Measurements from ENCODE around the gene MTRFR.
"Not testable (repeated sequence)": the region's sequence is repeated elsewhere in the genome, so short reads cannot be mapped to it uniquely, and the experiment has no call there.

MTRFR gene

DNA sequence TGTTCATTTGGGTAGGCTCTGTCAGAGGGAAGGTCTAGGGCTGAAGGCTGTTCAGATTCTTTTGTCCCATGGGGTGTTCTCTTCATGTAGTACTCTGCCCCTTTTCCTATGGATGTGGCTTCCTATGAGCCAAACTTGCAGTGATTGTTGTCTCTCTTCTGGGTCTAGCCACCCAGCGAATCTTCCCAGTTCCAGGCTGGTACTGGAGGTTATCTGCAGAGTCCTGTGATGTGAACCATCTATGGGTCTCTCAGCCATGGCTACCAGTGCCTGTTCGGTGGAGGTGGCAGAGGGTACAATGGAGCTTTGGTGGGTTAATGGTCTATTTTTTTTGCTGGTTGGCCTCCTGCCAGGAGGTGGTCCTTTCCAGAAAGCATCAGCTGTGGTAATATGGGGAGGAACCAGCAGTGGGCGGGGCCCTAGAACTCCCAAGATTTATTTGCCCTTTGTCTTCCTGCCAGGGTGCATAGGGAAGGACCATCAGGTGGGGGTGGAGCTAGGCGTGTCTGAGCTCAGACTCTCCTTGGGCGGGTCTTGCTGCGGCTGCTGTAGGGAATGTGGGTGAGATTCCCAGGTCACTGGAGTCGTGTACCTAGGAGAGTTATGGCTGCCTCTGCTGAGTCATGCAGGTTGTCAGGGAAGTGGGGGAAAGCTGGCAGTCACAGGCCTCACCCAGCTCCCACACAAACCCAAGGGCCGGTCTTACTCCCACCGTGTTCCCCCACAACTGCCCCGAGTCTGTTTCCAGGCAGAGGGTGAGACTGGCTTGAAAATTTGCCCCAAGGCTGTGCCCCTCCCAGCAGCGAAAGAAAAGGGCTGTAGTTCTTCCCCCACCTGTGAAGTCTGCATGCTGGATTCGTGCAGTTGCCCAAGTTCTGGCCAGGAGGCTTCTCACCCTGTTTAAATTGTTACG lies 17.5 kb downstream of the MTRFR start:
- DNase-seq: no peak

DNA sequence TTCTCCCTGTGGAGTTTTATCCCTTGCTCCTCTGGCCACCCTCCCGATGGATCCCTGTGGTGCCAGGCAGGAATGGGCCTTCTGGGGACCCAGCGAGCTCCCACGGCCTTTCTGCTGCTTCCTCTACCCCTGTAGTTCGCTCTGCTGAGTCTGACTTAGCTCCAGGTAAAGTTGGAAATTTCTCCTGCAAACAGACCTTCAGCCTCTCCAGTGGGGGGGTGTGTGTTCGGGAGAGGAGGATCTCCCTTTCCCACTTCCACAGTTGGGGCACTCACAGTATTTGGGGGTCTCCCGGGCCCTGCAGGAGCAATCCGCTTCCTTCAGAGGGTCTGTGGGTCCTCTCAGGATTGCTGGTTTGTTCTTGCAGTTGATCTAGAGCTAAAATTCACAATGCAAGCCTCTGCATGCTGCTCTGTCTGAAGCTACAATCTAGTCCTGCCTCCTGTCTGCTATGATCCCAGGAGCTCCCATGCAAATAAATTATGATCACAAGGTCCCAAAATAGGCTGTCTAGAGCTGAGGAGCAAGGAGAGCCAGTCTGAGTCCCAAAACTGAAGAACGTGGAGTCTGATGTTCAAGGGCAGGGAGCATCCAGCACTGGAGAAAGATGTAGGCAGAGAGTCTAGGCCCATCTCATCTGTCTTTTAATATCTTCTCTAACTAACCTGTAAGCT lies 18.3 kb downstream of the MTRFR start:
- no peak for DNase-seq

DNA sequence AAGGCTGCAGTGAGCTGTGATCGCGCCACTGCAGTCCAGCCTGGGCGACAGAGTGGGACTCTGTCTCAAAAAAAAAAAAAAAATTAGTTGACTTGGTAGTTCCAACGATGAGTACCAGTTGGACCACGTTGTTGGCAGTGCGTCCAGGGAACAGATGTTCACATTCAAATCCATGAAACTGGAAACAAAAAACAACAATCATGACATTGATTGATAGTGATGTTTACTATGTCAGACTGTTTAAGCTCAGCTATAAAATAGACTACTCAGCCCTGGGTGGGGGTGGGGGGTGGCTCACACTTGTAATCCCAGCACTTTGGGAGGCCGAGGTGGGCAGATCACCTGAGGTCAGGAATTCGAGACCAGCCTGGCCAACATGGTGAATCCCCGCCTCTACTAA lies 19.1 kb downstream of the MTRFR start:
- DNase-seq: not testable (repeated sequence)

DNA sequence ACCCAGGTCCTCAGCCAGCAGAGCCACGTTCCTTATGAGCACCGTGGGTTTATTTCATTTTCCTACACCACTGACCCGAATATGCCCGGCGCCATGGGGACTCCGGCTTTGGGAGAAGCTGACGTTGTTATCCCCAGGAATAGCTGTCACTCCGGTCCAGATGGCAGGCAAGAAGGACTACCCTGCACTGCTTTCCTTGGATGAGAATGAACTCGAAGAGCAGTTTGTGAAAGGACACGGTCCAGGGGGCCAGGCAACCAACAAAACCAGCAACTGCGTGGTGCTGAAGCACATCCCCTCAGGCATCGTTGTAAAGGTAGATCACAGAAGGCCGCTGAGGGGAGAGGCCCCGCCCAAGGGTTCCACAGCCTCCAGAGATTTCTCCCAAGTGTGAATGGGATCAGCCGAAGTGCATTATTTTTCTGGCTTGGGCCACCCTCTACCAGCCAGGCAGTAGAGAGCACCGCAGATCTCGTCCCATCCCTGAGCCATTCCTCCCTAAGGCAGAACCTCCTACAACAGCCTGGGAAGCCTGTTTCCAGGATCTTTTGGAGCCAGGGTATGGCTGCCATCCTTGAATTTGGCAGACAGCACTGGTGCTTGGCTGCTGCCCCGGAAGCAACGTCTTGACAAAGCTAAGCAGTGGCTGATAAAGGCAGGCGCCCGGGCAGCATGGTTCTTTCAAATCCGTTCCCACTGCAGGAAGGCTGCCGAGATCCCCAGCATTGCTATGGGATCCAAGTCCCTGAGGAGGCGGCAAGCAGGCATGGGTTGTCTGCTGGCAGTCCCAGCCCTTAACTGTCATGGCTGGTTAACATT lies 20.6 kb downstream of the MTRFR start:
- DNase-seq: no peak

DNA sequence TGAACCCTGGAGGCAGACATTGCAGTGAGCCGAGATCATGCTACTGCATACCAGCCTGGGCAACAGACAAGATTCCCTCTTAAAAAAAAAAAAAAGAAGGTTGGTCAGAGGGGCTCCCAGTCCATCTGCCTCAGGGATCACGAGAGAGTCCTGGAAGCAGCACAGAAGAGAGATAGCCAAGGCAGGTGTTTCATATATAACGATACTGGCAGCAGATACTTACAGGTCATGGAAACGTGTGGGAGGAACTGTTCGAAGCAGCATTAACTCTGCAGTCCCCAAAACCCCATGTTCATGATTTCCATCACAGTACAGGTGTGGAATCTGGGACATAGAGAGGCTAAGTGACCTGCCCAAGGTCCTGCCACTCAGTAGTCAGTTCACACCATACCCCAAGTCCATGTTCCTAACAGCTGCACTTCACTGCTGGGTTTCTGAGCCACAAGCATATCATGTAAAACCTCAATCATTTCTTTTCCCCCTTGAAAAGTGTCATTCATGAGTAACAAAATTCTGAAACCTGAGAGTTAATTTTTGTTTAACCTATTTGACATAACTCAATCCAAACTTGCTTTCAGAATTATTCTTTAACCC lies 21.7 kb downstream of the MTRFR start:
- no peak for DNase-seq

DNA sequence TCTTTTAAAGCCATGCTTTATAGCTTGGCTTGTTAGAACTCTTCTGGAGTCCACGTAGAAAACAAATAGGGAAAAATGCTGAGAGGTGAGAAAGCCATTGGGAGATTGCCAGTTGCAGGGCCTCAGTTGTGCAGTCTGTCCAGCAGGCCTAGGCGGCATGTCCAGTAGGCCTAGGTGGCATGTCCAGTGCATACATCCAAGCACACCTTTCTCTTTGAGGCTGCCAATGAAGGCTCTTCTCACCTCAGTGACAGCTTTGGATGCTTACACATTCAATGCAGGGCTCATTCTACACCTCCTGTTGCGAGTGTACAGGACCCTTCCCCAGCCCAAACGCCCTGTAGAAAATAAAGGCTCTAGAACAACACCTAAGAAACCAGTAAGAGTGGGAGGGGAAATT lies 25.4 kb downstream of the MTRFR start:
- DNase-seq: no peak

DNA sequence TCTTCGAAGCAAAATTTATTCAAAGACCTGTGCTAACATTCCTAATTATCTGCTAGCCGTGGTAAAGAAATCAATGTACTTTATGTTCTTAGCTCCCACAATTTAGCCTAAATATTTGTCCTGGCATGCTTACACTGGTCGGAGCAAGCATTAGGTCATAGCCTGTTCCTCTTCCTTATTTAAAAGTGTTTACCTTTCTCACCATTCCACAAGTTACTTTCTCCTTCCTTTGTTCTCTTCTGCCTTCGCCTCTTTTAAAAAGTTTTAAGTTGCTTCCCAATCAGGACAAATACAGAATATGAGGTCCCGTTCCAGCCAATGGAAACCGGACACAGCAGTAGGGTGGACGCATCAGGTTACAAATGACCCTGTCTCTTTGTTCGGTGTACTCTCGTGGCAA lies 26.8 kb downstream of the MTRFR start:
- no peak for DNase-seq

DNA sequence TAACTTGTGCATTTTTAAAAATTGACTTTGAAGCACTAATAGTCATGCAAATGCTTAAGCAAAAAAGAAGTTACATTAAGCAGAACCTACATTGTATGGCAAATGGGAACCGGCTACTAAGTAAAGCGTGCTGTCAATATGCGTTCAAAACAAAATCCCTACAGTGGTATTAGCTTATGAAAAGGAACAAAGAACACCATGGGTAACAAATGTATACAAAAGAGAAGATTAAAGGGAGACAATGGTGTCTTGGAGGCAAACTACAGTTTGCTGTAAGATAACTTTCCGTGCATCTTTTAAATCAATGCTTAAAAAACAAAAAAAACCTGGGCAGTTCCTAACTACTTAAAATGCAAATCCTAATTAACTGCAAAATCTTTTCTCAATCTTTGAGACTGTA lies 28.0 kb downstream of the MTRFR start:
- DNase-seq: no peak

DNA sequence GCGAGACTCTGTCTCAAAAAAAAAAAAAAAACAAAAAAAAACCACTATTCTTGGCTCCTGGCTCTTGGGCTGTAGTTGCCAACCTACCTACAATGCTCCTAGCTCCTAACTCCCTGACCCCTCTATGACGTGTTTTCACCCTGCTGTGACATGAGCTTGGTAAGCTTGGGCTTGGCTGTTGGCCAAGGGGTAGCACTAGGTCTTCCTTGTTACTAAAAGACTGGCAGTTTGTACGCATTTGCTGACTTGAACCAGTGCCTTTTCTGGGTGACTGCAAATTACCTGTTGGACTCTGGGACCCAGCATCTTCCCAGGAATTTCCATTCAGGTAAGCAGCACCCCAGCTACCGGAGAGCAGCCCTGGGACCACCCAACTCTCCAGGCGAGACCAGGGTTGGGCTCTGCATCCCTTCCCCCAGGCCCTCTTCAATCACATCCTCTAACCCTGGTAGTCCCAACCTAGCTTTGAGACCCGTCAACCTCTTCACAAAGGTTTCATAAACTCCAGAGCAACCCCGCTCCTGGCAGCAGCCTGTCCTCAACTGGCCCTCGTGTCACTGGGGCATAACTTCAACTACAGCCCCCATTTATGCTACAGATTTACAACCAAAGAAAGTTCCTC lies 30.1 kb downstream of the MTRFR start:
- no peak for DNase-seq

DNA sequence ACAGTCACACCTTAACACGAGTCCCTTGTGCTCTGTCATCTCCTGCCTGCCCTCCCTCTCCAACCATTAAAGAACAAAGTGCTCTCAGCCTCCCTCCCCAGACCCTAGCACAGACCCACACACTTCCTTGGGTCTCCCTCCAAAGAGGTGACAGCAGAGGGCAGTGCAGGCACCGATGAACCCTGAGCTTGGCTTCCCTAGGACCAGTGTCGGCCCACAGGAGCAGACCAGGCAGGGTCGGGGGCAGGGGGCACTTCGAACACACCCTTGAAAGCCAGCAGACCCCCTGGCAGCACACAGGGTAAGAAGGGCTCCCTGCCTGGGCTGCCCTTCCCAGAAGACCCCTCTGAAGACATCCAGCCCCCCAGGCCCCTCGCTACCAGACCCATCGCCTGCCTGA lies 31.4 kb downstream of the MTRFR start:
- no peak for DNase-seq

DNA sequence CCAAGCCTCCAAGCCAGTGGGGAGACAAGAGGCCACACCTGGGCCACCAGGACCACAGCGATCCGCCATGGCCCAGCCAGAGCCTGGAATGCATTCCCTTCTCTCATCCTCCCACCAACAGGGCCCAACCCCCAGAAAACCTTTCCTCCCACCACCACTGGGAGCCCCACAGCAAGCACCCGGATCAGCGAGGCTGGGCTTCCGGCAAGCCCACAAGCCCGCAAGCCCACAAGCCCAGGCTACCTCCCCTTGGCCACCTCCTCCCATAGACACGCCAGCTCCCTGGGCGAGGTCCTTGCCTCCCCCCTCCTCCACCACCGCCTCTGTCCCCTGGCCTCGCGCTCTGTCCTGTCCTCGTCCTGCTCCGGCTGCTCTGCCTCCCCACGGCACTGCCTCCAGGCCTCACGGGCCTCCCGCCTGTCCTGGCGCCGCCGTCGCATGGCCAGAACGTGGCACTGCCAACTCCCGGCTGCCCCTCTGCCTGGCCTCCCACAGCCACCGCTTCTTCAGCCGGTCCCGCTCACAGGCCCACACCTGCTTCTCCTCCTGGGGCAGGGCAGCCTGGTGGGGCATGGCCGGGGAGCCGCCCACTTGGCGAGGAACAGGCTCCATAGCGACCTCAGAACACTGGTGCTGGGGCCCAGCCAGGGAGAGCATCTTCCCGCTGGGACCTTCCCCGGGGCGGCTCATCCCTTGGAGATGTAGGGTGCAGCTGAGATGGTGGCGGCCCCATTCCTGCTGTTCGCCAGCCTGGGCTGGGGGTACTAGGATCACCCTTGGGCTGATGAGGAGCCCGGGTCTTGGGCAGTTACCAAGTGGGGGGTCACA lies 32.8 kb downstream of the MTRFR start:
- no peak for DNase-seq

DNA sequence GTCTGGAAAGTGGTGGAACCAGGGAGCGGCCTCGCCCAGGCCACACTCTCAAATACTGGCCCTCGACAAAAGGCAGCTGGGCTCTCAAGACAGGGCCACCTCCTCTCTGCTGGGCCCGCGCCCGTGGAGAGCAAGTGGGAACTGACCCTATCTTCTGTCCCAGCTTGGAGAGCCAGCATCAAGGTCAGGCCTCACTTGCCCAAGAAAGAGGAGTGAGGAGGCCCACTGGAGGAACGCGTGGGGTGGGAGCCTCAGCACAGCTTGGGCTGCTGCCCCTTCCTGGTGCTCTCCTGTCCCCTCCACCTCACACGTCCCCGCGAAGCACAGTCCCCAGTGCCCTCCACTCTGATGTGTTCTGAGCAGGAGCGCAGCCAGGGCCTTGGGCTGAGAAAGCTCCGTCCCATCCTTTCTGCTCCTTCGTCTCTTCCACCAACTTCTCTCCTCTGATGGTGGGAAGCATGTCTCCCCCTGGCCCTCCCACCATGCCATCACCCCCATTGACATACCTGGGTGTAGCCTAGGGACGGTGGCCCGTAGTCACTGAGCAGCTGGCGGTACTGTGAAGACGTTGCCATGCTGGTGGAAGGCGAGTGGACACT lies 33.5 kb downstream of the MTRFR start:
- DNase-seq: no peak

DNA sequence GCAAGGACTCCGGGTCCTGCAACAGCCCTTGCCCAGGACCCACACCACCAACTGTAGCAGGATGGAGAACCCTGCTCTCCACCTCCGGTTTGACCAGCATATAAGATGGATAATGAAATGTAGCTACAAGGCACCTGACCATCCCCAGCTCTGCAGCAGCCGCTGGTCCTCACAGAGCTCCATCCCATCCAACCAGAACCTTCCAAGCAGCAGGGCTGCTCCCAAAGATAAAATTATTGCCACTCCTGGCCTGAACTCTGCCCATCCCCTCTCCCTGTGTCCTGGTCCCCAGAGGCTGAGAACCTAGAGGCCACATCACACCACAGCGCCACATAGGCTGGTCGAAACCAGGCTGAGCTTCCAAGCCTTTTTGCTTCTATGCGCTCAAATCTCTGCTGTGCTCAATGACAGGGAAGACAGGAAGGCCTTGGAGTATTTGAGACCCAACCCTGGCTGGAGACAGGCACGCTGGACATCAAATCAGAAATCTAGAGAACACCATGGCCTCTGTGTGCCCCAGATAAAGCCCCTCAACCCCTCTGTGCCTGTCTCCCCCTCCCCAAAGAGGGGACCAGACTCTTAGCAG lies 34.2 kb downstream of the MTRFR start:
- DNase-seq: no peak

DNA sequence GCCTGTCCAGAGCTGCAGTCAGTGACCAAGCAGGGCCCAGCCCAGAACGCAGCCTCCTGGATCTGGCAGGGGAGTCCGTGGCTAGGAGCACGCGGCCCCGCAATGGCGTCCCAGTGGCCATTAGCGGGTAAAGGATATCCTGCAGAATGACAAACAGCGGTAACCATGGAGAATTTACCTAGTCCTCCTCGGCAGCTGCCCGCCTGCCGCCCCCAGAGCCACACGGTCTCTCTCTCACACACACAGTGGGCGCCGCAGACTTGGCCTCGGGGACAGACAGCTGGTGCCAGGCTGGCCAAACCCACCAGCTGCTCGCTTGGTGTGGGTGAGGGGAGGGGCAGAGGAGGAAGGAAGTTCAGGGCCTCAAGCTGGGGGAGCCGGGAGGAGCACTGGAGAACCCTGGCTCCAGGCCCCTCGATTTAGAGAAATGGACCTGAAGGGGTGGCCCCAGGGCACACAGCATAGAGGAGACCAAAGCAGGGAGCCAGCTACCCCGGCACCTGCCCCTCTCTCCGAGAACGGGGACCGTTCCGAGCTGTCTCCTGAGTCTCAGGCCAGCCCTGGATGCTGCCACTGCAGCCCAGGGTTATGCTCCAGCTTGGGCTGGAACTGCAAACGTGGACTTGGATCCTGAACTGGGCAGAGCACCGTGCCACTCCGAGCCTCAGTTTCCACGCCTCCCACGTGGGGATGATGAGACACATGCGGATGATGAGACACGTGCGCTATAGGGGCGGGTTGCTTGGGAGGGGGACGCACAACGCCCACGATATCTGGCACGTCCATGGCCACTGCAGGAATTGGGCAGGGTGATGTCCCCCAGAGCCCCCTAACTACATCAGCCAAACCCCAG lies 35.0 kb downstream of the MTRFR start:
- peak; percentile 88 for DNase-seq

DNA sequence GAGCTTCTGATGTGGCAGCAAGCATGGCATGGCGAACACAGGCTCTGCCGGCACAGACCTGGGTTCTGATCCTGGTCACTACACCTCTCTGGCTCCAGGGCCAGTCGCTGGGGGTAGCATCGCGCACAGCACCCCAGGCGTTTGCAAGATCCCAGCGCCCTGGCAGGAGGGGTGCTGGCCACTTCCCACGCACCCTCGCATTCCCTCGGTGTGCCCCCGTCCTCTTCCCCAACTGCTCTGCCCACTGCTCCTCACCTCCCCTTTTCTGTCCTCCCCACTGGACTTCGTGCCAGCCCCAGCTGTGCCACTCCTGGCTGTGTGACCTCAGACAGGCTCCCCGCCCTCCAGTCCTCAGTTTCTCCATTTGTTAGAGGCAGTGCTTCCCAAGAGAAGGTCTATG lies 35.6 kb downstream of the MTRFR start:
- DNase-seq: peak; percentile 35

DNA sequence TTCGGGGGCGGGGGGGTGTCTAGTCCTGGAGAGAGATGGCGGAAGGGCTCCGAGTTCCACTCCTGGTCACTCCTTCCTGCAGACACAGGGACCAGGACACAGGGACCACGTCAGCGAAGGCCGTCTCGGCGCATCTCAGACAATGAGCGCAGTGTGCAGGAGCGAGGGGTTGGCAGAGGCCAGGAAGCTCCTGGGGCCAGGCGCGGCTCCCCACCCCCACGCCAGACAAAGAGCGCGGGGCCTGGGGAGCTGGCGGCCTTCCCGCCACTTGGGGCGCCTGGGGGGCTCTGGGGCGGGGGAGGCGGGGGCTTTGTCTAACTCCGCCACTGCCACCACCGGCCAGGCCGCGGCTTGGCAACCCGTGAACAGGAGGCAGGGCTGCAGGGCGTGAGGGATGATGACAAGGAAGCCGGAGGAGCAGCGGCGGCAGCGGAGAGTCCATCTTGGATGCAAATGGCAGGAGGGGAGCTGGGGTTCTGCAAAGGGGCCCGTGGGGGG lies 36.2 kb downstream of the MTRFR start:
- peak; percentile 91 for DNase-seq

DNA sequence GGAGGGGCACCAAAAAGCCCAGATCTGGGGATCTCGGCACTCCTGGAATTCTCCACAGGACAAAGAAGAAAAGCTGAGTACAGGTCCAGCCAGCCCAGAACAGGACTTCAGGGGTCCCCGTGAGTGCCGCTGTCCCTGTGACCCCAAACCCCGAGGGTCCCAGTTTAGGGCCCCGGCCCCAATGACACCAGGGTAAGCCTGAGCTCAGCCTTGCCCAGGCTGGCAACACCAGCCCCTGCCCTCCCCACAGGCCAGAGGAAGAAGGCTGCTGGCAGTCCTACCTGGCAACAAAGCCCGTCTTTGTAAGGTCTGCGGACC lies 36.6 kb downstream of the MTRFR start:
- DNase-seq: peak; percentile 53

DNA sequence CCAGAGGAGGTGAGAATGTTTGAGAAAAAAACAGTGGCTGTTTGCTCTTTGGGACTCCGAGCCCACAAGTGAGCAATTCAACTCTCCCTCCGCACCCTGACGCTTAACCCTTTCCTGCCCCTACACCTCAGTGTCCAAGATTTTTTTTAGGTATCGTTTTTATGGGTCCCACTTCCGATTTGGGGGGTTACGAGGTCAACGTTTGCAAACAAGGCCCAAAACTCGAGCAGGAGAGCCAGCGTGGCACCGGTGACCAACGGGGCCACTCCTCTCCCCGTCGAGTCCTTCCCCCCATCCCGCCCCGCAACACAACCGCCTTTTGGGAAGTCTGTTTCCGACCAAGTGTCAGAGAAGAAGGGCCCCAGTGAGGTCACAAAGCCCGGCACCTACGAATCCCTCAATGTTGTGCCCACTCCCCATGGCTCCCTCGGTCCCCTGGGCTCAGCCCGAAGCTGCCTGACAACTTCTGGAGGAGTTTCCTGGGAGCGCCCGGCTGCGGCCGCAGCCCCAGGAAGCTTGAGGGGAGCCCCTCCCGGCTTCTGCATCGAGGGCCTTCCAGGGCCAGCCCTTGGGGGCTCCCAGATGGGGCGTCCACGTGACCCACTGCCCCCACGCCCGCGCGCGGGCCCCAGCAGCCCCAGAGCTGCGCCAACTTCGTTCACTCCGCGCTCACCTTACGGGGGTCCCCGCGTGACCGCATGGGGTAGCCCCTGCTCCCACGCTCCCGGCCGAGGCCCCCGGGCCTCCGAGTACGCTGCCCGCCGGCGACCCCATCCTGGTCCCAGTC lies 37.2 kb downstream of the MTRFR start:
- DNase-seq: peak; percentile 69

Data from femur (tissue), 1 donor.